Peyer's patch (tissue), 4 donors: Measurements from ENCODE around the gene SLC22A31. TPM values are rescaled to one million over a fixed set of nuclear protein-coding genes. Genes with fewer than 3 reads are reported as not detected.

Experiments
- DNase-seq, 3 donors: peaks; one replicate each; pipeline ENCODE4 v3.0.0-alpha.2; 2017 to 2019
- H3K27ac ChIP-seq, 4 donors: fragments of 200-600 bp; sonication (generic); one replicate each; pipeline ENCODE4 v1.5.1; 2016 to 2019
- H3K27me3 ChIP-seq, 2 donors: fragments of 200-600 bp; sonication (generic); one replicate each; pipeline ENCODE4 v1.5.1; 2019
- H3K36me3 ChIP-seq, 3 donors: fragments of 200-600 bp; sonication (generic); one replicate each; pipeline ENCODE4 v1.5.1; 2016 to 2019
- H3K4me1 ChIP-seq, 4 donors: fragments of 200-600 bp; sonication (generic); one replicate each; pipeline ENCODE4 v1.5.1; 2016 to 2019
- H3K4me3 ChIP-seq, 4 donors: fragments of 200-600 bp; sonication (generic); 1 replicate in 3 of 4; 2 replicates in 1 of 4; pipeline ENCODE4 v1.5.1; 2016 to 2019; ENCODE audit warnings: mild to moderate bottlenecking in 1 of 4
- H3K9me3 ChIP-seq, 4 donors: fragments of 200-600 bp; sonication (generic); one replicate each; pipeline ENCODE4 v1.5.1; 2016 to 2019; ENCODE audit warnings: mild to moderate bottlenecking in 1 of 4
- POLR2A ChIP-seq, 2 donors: fragments of 450-650 bp; IDR thresholded peaks; one replicate each; pipeline ENCODE4 v1.5.1; 2017; ENCODE audit warnings: antibody characterized with exemption in 2 of 2, mild to moderate bottlenecking in 2 of 2, moderate library complexity in 2 of 2
- total RNA-seq, 4 donors: library from RNA; depleted of rRNA; stranded (reverse); fragments of >200 nt; gene quantifications; one replicate each; pipeline ENCODE4 v1.1.0, GENCODE V29; 2016
- TF ChIP-seq, protein P1 (sequence below), 6 experiments: fragments of 450-650 bp in 4 of 6; fragments of 200-600 bp in 2 of 6; sonication (generic) in 1 of 6; IDR thresholded peaks; one replicate each; pipeline ENCODE4 v1.5.1; 2017 to 2019; ENCODE audit warnings: antibody characterized with exemption in 6 of 6, mild to moderate bottlenecking in 3 of 6, moderate library complexity in 1 of 6

Gene SLC22A31
- total RNA-seq, 4 donors from 2014 or later, result 0.53 to 0.67 TPM; not detected in 2

- Histone ChIP-seq H3K4me1 (no peaks in the 10 kb centered on the region), H3K27ac (no peak overlapping the region), H3K27me3 (no peaks in the 10 kb centered on the region), H3K4me3 (no peak overlapping the region), H3K9me3 (no peaks in the 10 kb centered on the region), H3K36me3 (no peaks in the 10 kb centered on the region)
- TF ChIP-seq POLR2A (IDR thresholded peaks at IDR 0.05), result no peak
- TF ChIP-seq, protein P1, sequence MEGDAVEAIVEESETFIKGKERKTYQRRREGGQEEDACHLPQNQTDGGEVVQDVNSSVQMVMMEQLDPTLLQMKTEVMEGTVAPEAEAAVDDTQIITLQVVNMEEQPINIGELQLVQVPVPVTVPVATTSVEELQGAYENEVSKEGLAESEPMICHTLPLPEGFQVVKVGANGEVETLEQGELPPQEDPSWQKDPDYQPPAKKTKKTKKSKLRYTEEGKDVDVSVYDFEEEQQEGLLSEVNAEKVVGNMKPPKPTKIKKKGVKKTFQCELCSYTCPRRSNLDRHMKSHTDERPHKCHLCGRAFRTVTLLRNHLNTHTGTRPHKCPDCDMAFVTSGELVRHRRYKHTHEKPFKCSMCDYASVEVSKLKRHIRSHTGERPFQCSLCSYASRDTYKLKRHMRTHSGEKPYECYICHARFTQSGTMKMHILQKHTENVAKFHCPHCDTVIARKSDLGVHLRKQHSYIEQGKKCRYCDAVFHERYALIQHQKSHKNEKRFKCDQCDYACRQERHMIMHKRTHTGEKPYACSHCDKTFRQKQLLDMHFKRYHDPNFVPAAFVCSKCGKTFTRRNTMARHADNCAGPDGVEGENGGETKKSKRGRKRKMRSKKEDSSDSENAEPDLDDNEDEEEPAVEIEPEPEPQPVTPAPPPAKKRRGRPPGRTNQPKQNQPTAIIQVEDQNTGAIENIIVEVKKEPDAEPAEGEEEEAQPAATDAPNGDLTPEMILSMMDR (IDR thresholded peaks at IDR 0.05), result no peak
- no peak for DNase-seq
Observed at GRCh38 chr16:89177501-89177900, 22.8 kb downstream of the SLC22A31 start.

- no peaks in the 10 kb centered on the region for H3K27me3 ChIP-seq
- DNase-seq, result no peak
Observed at GRCh38 chr16:89176717-89177116, 23.6 kb downstream of the SLC22A31 start.

GRCh38 chr16:89176147-89176690 is 24.1 kb downstream of the SLC22A31 start:
- Histone ChIP-seq H3K4me3 (no peak overlapping the region), H3K27me3 (no peaks in the 10 kb centered on the region), H3K27ac (no peak overlapping the region), H3K4me1 (peaks cover 0 to 7% (median under 1%) of the 10 kb centered on the region in 4 donors), H3K36me3 (no peaks in the 10 kb centered on the region), H3K9me3 (no peaks in the 10 kb centered on the region)
- no peak for DNase-seq
- TF ChIP-seq POLR2A (IDR thresholded peaks at IDR 0.05), result no peak
- TF ChIP-seq, protein P1 (IDR thresholded peaks at IDR 0.05), result no peak

More at GRCh38 chr16:89176717-89177116, 23.6 kb downstream of the SLC22A31 start:
- H3K4me1 ChIP-seq, result peaks cover 0 to 2% (median 0%) of the 10 kb centered on the region in 4 donors
- H3K4me3 ChIP-seq, result no peak overlapping the region
- no peaks in the 10 kb centered on the region for H3K9me3 ChIP-seq
- no peaks in the 10 kb centered on the region for H3K36me3 ChIP-seq
- no peak overlapping the region for H3K27ac ChIP-seq
- TF ChIP-seq POLR2A (IDR thresholded peaks at IDR 0.05), result no peak
- TF ChIP-seq, protein P1 (IDR thresholded peaks at IDR 0.05), result no peak

GRCh38 chr16:89175280-89176146 is 24.8 kb downstream of the SLC22A31 start:
- Histone ChIP-seq H3K27ac (no peak overlapping the region), H3K4me1 (peaks cover 0 to 14% (median 7%) of the 10 kb centered on the region in 4 donors), H3K4me3 (no peak overlapping the region), H3K9me3 (no peaks in the 10 kb centered on the region), H3K36me3 (no peaks in the 10 kb centered on the region), H3K27me3 (no peaks in the 10 kb centered on the region)
- no peak for DNase-seq
- TF ChIP-seq, protein P1 (IDR thresholded peaks at IDR 0.05), result no peak
- TF ChIP-seq POLR2A (IDR thresholded peaks at IDR 0.05), result no peak

GRCh38 chr16:89174877-89175276 is 25.5 kb downstream of the SLC22A31 start:
- peaks cover 0 to 21% (median 11%) of the 10 kb centered on the region in 4 donors for H3K4me1 ChIP-seq
- no peaks in the 10 kb centered on the region for H3K9me3 ChIP-seq
- no peaks in the 10 kb centered on the region for H3K27me3 ChIP-seq
- no peaks in the 10 kb centered on the region for H3K36me3 ChIP-seq
- no peak for DNase-seq
- no peak overlapping the region for H3K4me3 ChIP-seq
- TF ChIP-seq, protein P1 (IDR thresholded peaks at IDR 0.05), result no peak
- no peak for TF ChIP-seq POLR2A (IDR thresholded peaks at IDR 0.05)
- no peak overlapping the region for H3K27ac ChIP-seq
